Endothelial cell of umbilical vein (primary cell): ENCODE measurements around the gene DNAH9. TPM values are rescaled to one million over a fixed set of nuclear protein-coding genes. Genes with fewer than 3 reads are reported as not detected.

Experiments used
- BruUV-seq: library from RNA; stranded (reverse); fragments of 400-500 nt; replicated peaks from 2 replicates; lab custom pipeline; 2021; lab: Mats Ljungman, UMichigan
- CTCF ChIA-PET: fragments of 300-600, 350-600 bp; sonication (Branson Sonifier 250); formaldehyde crosslinking; loops from one replicate; lab custom pipeline; 2021; ENCODE audit warnings: antibody characterized with exemption, inconsistent platforms; lab: Charles Lee
- POLR2A ChIA-PET: fragments of 300-600, 350-600 bp; sonication (Branson Sonifier 250); formaldehyde crosslinking; loops from one replicate; lab custom pipeline; 2021; ENCODE audit warnings: antibody characterized with exemption, inconsistent platforms; lab: Charles Lee
- DNase-seq: peaks from one replicate; pipeline ENCODE4 v3.0.0-alpha.2; 2011; ENCODE audit warnings: low read depth, low spot score
- FAIRE-seq: peaks from 2 replicates; lab custom pipeline; 2011; peaks lifted over from hg19 to GRCh38; lab: Jason Lieb, UNC
- H2AFZ ChIP-seq: 2 replicates; pipeline ENCODE4 v1.6.0; 2012; ENCODE audit warnings: low read depth, low read length, control low read depth, inconsistent platforms
- H3K27ac ChIP-seq: 2 replicates; pipeline ENCODE4 v1.5.1; 2011; ENCODE audit warnings: low read depth, mild to moderate bottlenecking, control low read depth, low read length, moderate library complexity; ENCODE audit not compliant: insufficient read depth
- H3K27me3 ChIP-seq, 2 experiments: 2 replicates each; pipeline versions ENCODE4 v1.6.0 to v1.6.1; 2011; ENCODE audit warnings: low read length in 2 of 2, mixed read lengths in 1 of 2; ENCODE audit not compliant: control insufficient read depth in 2 of 2, insufficient read depth in 2 of 2
- H3K36me3 ChIP-seq, 2 experiments: 2 replicates in 1 of 2; 3 replicates in 1 of 2; pipeline ENCODE4 v1.5.1; 2011; ENCODE audit warnings: low read length in 2 of 2, mild to moderate bottlenecking in 1 of 2, moderate library complexity in 1 of 2; ENCODE audit not compliant: control insufficient read depth in 2 of 2, insufficient read depth in 2 of 2; ENCODE audit errors: extremely low read depth in 1 of 2
- H3K4me1 ChIP-seq: 3 replicates; pipeline ENCODE4 v1.5.1; 2011; ENCODE audit warnings: mild to moderate bottlenecking, low read length; ENCODE audit not compliant: control insufficient read depth, insufficient read depth; ENCODE audit errors: extremely low read depth
- H3K4me2 ChIP-seq: 2 replicates; pipeline ENCODE4 v1.6.1; 2011; ENCODE audit warnings: low read length, control low read depth, mixed read lengths; ENCODE audit not compliant: insufficient read depth
- H3K4me3 ChIP-seq, 3 experiments: fragments of 200-600 bp in 1 of 3; sonication (generic), shearing (Covaris generic) in 1 of 3; replicated peaks in 1 of 3; 2 replicates each; pipeline ENCODE4 v1.5.1; 2011 to 2016; ENCODE audit warnings: control low read depth in 3 of 3, low read length in 3 of 3, mild to moderate bottlenecking in 2 of 3, inconsistent platforms in 1 of 3, low read depth in 1 of 3, moderate library complexity in 1 of 3; ENCODE audit not compliant: insufficient read depth in 1 of 3
- H3K79me2 ChIP-seq: 2 replicates; pipeline ENCODE4 v1.6.0; 2012; ENCODE audit warnings: low read length, inconsistent platforms; ENCODE audit not compliant: control insufficient read depth, insufficient read depth
- H3K9ac ChIP-seq: replicated peaks from 2 replicates; pipeline ENCODE3; 2011; ENCODE audit warnings: low read length, control low read depth; ENCODE audit not compliant: insufficient read depth; ENCODE audit errors: extremely low read depth
- H3K9me1 ChIP-seq: replicated peaks from 3 replicates; pipeline ENCODE4 v1.6.0; 2011; ENCODE audit warnings: mild to moderate bottlenecking, low read length; ENCODE audit not compliant: control insufficient read depth, insufficient read depth; ENCODE audit errors: extremely low read depth
- H3K9me3 ChIP-seq: replicated peaks from 2 replicates; pipeline ENCODE4 v1.5.1; 2012; ENCODE audit warnings: low read length, inconsistent platforms; ENCODE audit not compliant: control insufficient read depth, insufficient read depth
- H4K20me1 ChIP-seq: replicated peaks from 2 replicates; pipeline ENCODE3; 2011; ENCODE audit warnings: mild to moderate bottlenecking, low read length; ENCODE audit not compliant: control insufficient read depth, insufficient read depth; ENCODE audit errors: extremely low read depth
- EZH2 ChIP-seq: IDR thresholded peaks from 2 replicates; pipeline ENCODE4 v1.6.1; 2012; ENCODE audit warnings: borderline replicate concordance, low read depth, mild to moderate bottlenecking, moderate library complexity, low read length, inconsistent platforms; ENCODE audit not compliant: severe bottlenecking
- FOS ChIP-seq: IDR thresholded peaks from 2 replicates; pipeline ENCODE4 v1.6.1; 2011; ENCODE audit warnings: mild to moderate bottlenecking, low read length, moderate library complexity, borderline replicate concordance; ENCODE audit not compliant: insufficient read depth
- GATA2 ChIP-seq: IDR thresholded peaks from 2 replicates; pipeline ENCODE4 v1.7.0; 2011; ENCODE audit warnings: low read depth, mild to moderate bottlenecking, moderate library complexity, mixed read lengths, low read length; ENCODE audit not compliant: insufficient read length, insufficient read depth
- JUN ChIP-seq: IDR thresholded peaks from 2 replicates; pipeline ENCODE4 v1.6.1; 2011; ENCODE audit warnings: borderline replicate concordance, low read depth; ENCODE audit not compliant: insufficient read length, insufficient read depth
- MAX ChIP-seq: IDR thresholded peaks from 2 replicates; pipeline ENCODE4 v1.6.1; 2011; ENCODE audit not compliant: insufficient read depth, insufficient read length
- MYC ChIP-seq: IDR thresholded peaks from one replicate; pipeline ENCODE4 v1.6.1; 2011; ENCODE audit warnings: mild to moderate bottlenecking, low read depth, low read length
- POLR2A ChIP-seq: IDR thresholded peaks from 2 replicates; pipeline ENCODE4 v1.6.1; 2012; ENCODE audit warnings: low read depth, mild to moderate bottlenecking, control low read depth, low read length
- POLR2AphosphoS5 ChIP-seq: IDR thresholded peaks from 2 replicates; pipeline ENCODE4 v1.6.1; 2012; ENCODE audit warnings: low read depth, mild to moderate bottlenecking, control low read depth, low read length, moderate library complexity; ENCODE audit not compliant: insufficient read depth
- dilution Hi-C: fragments of 300-500 bp; cut with MboI; formaldehyde crosslinking; loops from one replicate; pipeline ENCODE4 v1.15.0; 2019; ENCODE audit warnings: low sequenced_read_pairs; ENCODE audit not compliant: extremely low pct_ligation_motif_present
- intact Hi-C: fragments of 100-400 bp; cut with micrococcal nuclease; formaldehyde crosslinking; loops from one replicate; pipeline ENCODE4 v1.10.0; 2022
- polyA plus RNA-seq, 4 experiments: library from polyadenylated mRNA; depleted of rRNA in 3 of 4; stranded (reverse) in 3 of 4; unstranded in 1 of 4; fragments of >200 nt; gene quantifications; 2 replicates each; pipeline versions ENCODE4 v1.2.1 to v1.2.3, GENCODE V29; 2011 to 2012; ENCODE audit warnings: missing spikeins in 1 of 4
- total RNA-seq: library from RNA; stranded (reverse); gene quantifications from 2 replicates; pipeline ENCODE4 v1.2.3, GENCODE V29; 2021
- TF ChIP-seq, protein P1 (sequence below), 2 donors: IDR thresholded peaks; 1 replicate in 1 of 2; 2 replicates in 1 of 2; pipeline ENCODE4 v1.5.1; 2011; ENCODE audit warnings: low read length in 2 of 2, mild to moderate bottlenecking in 2 of 2, moderate library complexity in 2 of 2, control low read depth in 1 of 2, inconsistent platforms in 1 of 2, low read depth in 1 of 2; ENCODE audit not compliant: insufficient read depth in 1 of 2; ENCODE audit errors: extremely low read depth in 1 of 2

The DNAH9 gene
- total and polyA plus RNA-seq, 2 donors (not counting 3 experiments of a cell fraction or from before 2014, with no cell fraction given): not detected

DNA sequence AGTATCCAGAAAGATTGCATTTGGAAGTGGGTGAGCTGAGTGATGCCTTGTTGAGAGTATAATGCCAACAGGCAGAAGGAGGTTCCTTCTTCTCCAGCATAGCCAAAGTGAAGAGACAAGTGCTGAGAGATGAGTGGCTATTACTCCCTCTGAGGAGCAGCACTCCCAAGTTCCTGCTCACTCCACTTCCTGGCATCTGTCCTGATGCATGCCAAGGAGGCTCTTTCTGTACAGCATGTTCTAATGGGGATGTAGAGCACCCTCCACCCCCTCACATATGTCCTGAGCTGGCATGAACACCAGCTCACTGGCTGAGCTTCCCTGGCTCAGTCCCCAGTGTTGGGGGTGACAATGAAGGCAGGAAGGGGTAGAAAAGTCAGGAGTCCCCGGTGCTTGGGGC lies 44.2 kb upstream of the DNAH9 start:
- ChIA-PET POLR2A (no interaction called here), CTCF (no interaction called here)
- no peak overlapping the region for H3K4me3 ChIP-seq
- dilution Hi-C loops (no loop called here), intact Hi-C loops (no loop called here)
- no peaks in the 10 kb centered on the region for H3K4me1 ChIP-seq
- no peaks in the 10 kb centered on the region for H4K20me1 ChIP-seq
- TF ChIP-seq, protein P1, sequence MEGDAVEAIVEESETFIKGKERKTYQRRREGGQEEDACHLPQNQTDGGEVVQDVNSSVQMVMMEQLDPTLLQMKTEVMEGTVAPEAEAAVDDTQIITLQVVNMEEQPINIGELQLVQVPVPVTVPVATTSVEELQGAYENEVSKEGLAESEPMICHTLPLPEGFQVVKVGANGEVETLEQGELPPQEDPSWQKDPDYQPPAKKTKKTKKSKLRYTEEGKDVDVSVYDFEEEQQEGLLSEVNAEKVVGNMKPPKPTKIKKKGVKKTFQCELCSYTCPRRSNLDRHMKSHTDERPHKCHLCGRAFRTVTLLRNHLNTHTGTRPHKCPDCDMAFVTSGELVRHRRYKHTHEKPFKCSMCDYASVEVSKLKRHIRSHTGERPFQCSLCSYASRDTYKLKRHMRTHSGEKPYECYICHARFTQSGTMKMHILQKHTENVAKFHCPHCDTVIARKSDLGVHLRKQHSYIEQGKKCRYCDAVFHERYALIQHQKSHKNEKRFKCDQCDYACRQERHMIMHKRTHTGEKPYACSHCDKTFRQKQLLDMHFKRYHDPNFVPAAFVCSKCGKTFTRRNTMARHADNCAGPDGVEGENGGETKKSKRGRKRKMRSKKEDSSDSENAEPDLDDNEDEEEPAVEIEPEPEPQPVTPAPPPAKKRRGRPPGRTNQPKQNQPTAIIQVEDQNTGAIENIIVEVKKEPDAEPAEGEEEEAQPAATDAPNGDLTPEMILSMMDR (IDR thresholded peaks at IDR 0.05; ENCODE audit: extremely low read depth in 1 of 2, insufficient read depth in 1 of 2, low read depth in 1 of 2, low read length in 2 of 2): no peak
- TF ChIP-seq MAX (no peak), JUN (no peak), MYC (no peak), FOS (no peak), EZH2 (no peak), POLR2A (no peak), POLR2AphosphoS5 (no peak), GATA2 (no peak)
- no peaks in the 10 kb centered on the region for H3K27me3 ChIP-seq
- no peaks in the 10 kb centered on the region for H3K79me2 ChIP-seq
- no peaks in the 10 kb centered on the region for H3K9me1 ChIP-seq
- no peaks in the 10 kb centered on the region for H3K36me3 ChIP-seq
- H3K27ac ChIP-seq: no peak overlapping the region
- BruUV-seq: no TSS peak
- peaks cover 9% of the 10 kb centered on the region for H3K9me3 ChIP-seq
- no peak overlapping the region for H3K4me2 ChIP-seq
- H2AFZ ChIP-seq: no peak overlapping the region
- FAIRE-seq (no peak), DNase-seq (no peak)
- no peak overlapping the region for H3K9ac ChIP-seq
